ENCODE data around the gene DUSP22.

The DUSP22 gene

DNA sequence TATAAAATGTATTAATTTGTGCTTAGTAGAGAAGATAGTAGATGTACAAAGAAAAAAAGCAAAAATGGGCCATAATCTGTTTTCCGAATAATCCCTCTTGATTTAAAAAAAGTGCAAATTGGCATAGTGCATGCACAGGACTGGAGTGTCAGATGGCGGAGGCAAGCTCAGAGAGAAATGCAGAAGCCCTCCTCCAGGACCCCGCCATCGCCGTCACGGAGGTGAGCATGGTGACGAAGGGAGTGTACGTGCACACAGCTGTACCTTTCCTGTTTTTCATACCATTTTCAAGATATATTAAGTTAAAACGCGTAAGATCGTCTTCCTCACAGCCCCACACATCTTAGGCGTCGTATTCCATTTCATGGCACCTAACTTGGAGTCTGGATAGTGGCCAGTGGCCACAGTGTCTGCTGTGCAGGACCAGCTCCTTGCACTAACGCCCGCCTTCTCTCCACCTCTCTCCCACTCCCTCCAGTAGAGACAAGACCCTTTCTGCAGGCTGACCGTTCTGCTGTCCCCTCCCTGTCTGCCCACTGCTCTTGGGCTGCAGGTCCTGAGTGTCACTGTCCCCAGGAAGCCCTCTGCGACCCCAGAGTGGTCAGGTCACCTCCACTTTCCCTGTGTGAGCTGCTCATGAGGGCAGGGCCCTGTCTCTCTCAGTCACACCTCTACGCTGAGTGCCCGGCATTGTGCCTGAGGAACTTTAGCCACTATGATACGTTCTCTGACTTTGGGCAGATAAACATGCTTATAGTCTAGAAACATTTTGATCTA is 9.8 kb downstream of the DUSP22 start:
- DNase-seq (ENCODE audit: extremely low read depth, low read depth), result no peak
- H3K4me3 ChIP-seq (replicated peaks; ENCODE audit: low read depth, low read length), result no peak overlapping the region
- TF ChIP-seq, protein P1, sequence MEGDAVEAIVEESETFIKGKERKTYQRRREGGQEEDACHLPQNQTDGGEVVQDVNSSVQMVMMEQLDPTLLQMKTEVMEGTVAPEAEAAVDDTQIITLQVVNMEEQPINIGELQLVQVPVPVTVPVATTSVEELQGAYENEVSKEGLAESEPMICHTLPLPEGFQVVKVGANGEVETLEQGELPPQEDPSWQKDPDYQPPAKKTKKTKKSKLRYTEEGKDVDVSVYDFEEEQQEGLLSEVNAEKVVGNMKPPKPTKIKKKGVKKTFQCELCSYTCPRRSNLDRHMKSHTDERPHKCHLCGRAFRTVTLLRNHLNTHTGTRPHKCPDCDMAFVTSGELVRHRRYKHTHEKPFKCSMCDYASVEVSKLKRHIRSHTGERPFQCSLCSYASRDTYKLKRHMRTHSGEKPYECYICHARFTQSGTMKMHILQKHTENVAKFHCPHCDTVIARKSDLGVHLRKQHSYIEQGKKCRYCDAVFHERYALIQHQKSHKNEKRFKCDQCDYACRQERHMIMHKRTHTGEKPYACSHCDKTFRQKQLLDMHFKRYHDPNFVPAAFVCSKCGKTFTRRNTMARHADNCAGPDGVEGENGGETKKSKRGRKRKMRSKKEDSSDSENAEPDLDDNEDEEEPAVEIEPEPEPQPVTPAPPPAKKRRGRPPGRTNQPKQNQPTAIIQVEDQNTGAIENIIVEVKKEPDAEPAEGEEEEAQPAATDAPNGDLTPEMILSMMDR (IDR thresholded peaks at IDR 0.05; ENCODE audit: low read depth, low read length, missing control alignments), result no peak

GRCh38 chr6:302760-303159 is 10.5 kb downstream of the DUSP22 start:
- H3K4me3 ChIP-seq (replicated peaks; ENCODE audit: low read depth, low read length), result no peak overlapping the region
- TF ChIP-seq, protein P1 (IDR thresholded peaks at IDR 0.05; ENCODE audit: low read depth, low read length, missing control alignments), result no peak
- DNase-seq (ENCODE audit: extremely low read depth, low read depth), result no peak

DNA sequence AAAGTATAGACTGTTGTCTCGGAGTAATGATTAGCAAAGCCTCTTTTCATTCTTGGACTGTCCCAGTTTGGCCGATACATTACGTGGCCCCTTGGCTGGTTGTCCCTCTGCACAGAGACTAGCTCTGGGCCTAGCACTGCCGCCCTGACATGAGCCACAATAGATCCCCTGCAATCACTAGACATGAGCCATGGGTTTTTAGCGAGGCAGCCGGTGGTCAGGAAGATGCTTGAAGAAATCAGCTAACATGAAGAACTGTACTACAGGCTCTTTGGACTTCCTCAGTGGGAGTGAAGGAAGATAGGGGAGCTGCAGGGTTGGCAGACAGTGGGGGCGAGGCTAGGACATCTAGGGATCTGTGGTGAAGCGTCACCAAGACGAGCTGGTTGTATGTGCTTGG is 11.0 kb downstream of the DUSP22 start:
- H3K4me3 ChIP-seq (replicated peaks; ENCODE audit: low read depth, low read length), result no peak overlapping the region
- TF ChIP-seq, protein P1 (IDR thresholded peaks at IDR 0.05; ENCODE audit: low read depth, low read length, missing control alignments), result no peak
- DNase-seq (ENCODE audit: extremely low read depth, low read depth), result no peak

DNA sequence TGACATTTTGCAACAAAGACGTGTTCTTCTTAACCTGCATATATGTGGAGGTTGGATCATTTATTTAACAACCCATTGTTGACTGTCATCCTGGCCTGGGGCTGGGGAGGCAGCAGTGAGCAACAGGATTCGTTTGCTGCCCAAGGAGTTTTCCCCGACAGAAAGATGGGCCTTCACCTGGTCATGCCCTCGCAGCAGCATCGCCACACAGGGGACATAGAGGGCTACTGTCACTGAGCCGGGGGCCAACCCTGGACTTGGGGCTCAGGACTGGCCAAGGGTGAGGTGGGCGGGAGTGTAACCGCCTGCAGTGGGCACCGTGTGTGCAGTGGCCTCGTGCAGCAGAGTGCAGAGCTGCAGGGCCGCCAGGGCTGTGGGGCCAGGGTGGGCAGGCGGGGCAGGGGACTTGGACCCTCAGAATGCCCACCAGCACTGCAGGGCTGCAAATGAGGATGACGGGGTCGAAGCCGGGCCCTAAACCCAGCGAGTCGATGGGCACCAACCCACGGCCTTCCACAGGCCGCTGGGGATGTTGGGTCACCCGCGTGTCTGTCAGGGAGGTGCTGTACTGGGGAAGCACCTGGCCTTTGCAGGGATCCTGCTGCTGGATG is 11.8 kb downstream of the DUSP22 start:
- TF ChIP-seq, protein P1 (IDR thresholded peaks at IDR 0.05; ENCODE audit: low read depth, low read length, missing control alignments), result no peak
- no peak overlapping the region for H3K4me3 ChIP-seq (replicated peaks; ENCODE audit: low read depth, low read length)
- DNase-seq (ENCODE audit: extremely low read depth, low read depth), result no peak

DNA sequence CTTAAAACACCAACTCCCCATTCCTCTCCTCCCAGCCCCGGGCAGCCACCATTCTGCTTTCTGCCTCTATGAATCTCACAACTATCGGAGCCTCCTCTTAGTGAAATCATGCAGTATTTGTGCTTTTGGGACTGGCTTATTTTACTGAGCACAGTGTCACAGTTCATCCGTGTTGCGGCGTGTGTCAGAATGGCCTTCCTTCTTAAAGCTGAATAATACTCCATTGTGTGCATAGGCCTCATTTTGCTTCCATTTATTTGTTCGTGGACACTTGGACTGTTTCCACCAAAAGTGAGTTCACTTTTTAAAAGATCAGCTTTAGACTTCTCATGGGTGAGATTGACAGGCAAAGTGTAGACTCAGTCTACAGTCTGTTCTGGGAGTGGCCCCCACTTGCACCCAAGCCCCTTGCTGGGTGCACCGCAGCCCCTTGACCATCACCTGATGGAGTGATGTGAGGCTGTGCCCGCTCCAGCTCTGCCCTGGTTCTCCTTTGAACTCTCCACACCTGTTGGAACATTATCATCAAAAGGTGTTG is 12.6 kb downstream of the DUSP22 start:
- TF ChIP-seq, protein P1 (IDR thresholded peaks at IDR 0.05; ENCODE audit: low read depth, low read length, missing control alignments), result no peak

DNA sequence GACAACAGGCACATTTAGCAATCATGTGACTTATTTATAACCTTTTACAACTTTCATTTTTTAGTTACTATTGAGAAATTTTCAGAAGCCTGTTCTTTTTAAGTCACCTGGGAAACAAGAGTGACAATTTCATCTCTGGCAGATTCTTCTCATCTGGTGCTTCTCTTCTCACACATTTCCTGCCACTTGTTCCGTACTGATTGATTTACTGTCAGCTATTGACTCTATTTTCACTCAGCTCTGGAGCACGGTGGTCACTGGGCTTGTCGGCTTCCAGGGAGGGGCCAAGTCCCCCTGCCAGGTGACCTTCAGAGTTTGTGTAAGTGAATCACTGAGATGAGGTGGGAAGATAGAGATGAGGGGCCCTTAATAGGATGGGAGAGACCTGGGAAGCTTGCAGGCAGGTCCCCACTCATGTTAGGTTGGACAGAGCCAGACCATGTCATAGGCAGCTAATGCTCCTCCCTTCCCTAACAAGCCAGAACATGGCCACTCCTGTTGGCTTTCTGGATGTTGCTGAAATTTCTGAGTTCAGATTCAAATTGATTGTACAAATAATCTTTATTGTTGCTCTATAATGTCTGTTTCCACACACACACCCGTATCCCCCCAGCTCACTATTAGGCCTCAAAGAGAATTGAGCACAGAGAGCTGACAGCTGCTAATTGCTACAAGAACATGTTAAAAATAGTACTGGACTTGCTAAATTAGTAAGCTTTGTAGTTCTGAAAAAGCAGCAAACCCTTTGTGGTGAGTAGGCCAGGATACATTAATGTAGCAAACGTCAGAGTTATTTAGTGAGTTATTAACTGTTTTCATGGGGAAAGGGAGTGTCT is 13.3 kb downstream of the DUSP22 start:
- H3K4me3 ChIP-seq (replicated peaks; ENCODE audit: low read depth, low read length), result no peak overlapping the region
- no peak for DNase-seq (ENCODE audit: extremely low read depth, low read depth)
- TF ChIP-seq, protein P1 (IDR thresholded peaks at IDR 0.05; ENCODE audit: low read depth, low read length, missing control alignments), result no peak

More for the DNA sequence above, 12.6 kb downstream of the DUSP22 start:
- no peak overlapping the region for H3K4me3 ChIP-seq (replicated peaks; ENCODE audit: low read depth, low read length)
- DNase-seq (ENCODE audit: extremely low read depth, low read depth), result no peak

Data from HFF-Myc (cell line).